GM23248 (cell line): ENCODE measurements around the gene STX16. TPM values are rescaled to one million over a fixed set of nuclear protein-coding genes. Genes with fewer than 3 reads are reported as not detected.

Experiments used
- DNase-seq: peaks from one replicate; pipeline ENCODE4 v3.0.0-alpha.2; 2015
- H2AFZ ChIP-seq: fragments of 200-600 bp; sonication (generic); 2 replicates; pipeline ENCODE4 v1.6.1; 2016; ENCODE audit warnings: antibody characterized with exemption
- H3F3A ChIP-seq: fragments of 200-600 bp; sonication (generic); 2 replicates; pipeline ENCODE4 v1.6.1; 2016; ENCODE audit warnings: mild to moderate bottlenecking, antibody characterized with exemption, mixed run types; ENCODE audit not compliant: insufficient read depth
- H3K27ac ChIP-seq: fragments of 200-600 bp; sonication (generic); 2 replicates; pipeline ENCODE4 v1.5.1; 2016; ENCODE audit warnings: mild to moderate bottlenecking
- H3K27me3 ChIP-seq: fragments of 200-600 bp; sonication (generic); replicated peaks from 2 replicates; pipeline ENCODE4 v1.6.1; 2016; ENCODE audit warnings: mild to moderate bottlenecking; ENCODE audit not compliant: insufficient read depth
- H3K36me3 ChIP-seq: fragments of 200-600 bp; sonication (generic); 2 replicates; pipeline ENCODE4 v1.6.1; 2016; ENCODE audit warnings: low read depth, mild to moderate bottlenecking
- H3K4me1 ChIP-seq: fragments of 200-600 bp; sonication (generic); 2 replicates; pipeline ENCODE4 v1.6.1; 2016; ENCODE audit warnings: mild to moderate bottlenecking; ENCODE audit not compliant: insufficient read depth
- H3K4me2 ChIP-seq: fragments of 200-600 bp; sonication (generic); one replicate; pipeline ENCODE4 v1.6.1; 2016; ENCODE audit warnings: mild to moderate bottlenecking; ENCODE audit not compliant: unreplicated experiment
- H3K4me3 ChIP-seq: fragments of 200-600 bp; sonication (generic); 2 replicates; pipeline ENCODE4 v1.5.1; 2016; ENCODE audit warnings: mild to moderate bottlenecking
- H3K79me2 ChIP-seq: fragments of 200-600 bp; sonication (generic); 2 replicates; pipeline ENCODE4 v1.6.1; 2016; ENCODE audit warnings: mild to moderate bottlenecking; ENCODE audit not compliant: insufficient read depth
- H3K9ac ChIP-seq: fragments of 200-600 bp; sonication (generic); 2 replicates; pipeline ENCODE4 v1.6.1; 2016; ENCODE audit warnings: mild to moderate bottlenecking
- H3K9me2 ChIP-seq: fragments of 200-600 bp; sonication (generic); 2 replicates; pipeline ENCODE4 v1.6.1; 2016; ENCODE audit warnings: mixed run types, mild to moderate bottlenecking, moderate library complexity; ENCODE audit not compliant: insufficient read depth
- H3K9me3 ChIP-seq: fragments of 200-600 bp; sonication (generic); one replicate; pipeline ENCODE4 v1.6.1; 2017; ENCODE audit warnings: low read depth
- H4K20me1 ChIP-seq: fragments of 200-600 bp; sonication (generic); 2 replicates; pipeline ENCODE4 v1.6.0; 2016; ENCODE audit not compliant: insufficient read depth
- EZH2 ChIP-seq: fragments of 200-600 bp; sonication (generic); IDR thresholded peaks from 2 replicates; pipeline ENCODE4 v1.6.1; 2018; ENCODE audit warnings: antibody characterized with exemption, mild to moderate bottlenecking; ENCODE audit not compliant: insufficient read depth, poor library complexity, severe bottlenecking
- EZH2phosphoT487 ChIP-seq: fragments of 200-600 bp; sonication (generic); IDR thresholded peaks from 2 replicates; pipeline ENCODE4 v1.6.1; 2018; ENCODE audit warnings: antibody characterized with exemption, moderate library complexity, mild to moderate bottlenecking, low read depth; ENCODE audit not compliant: insufficient read depth
- WGBS, 2 experiments: methylation state at CpG; one replicate each; pipeline ENCODE4 v1.1.6; 2015 to 2017; ENCODE audit warnings: low lambda C conversion rate in 2 of 2, low coverage in 1 of 2; ENCODE audit errors: missing lambda C conversion rate in 2 of 2; 5-methylcytosine and 5-hydroxymethylcytosine counted together
- in situ Hi-C: fragments of 300-500 bp; cut with MboI; formaldehyde crosslinking; loops from 2 replicates; pipeline ENCODE4 v1.15.0; 2020
- polyA plus RNA-seq: library from polyadenylated mRNA; unstranded; fragments of >200 nt; fragmentation: Nextera tagmentation; extraction: Ambion mirVana; gene quantifications from 2 replicates; pipeline ENCODE4 v1.2.1, GENCODE V29; 2016
- total RNA-seq: library from RNA; depleted of rRNA; stranded (reverse); fragments of >200 nt; shearing (Covaris generic); gene quantifications from 2 replicates; pipeline ENCODE4 v1.2.3, GENCODE V29; 2014

STX16 gene
- total and polyA plus RNA-seq, 2 experiments from 2014 or later = 17.6 to 36.9 TPM

- Histone ChIP-seq H3K9me2 (no peaks in the 10 kb centered on the region), H3F3A (no peaks in the 10 kb centered on the region), H3K4me2 (no peak overlapping the region), H2AFZ (no peak overlapping the region), H3K4me1 (peaks cover 2% of the 10 kb centered on the region; the same call in 1 of the 2 replicates), H3K27ac (no peak overlapping the region), H3K27me3 (no peaks in the 10 kb centered on the region), H3K79me2 (no peaks in the 10 kb centered on the region), H3K4me3 (no peak overlapping the region), H3K9me3 (no peaks in the 10 kb centered on the region), H3K9ac (no peak overlapping the region), H4K20me1 (no peaks in the 10 kb centered on the region), H3K36me3 (no peaks in the 10 kb centered on the region)
- in situ Hi-C loops = no loop called here
- 88 to 92% methylated on average over 17 of the region's 17 CpGs for WGBS, 2 experiments
- DNase-seq = no peak
- TF ChIP-seq EZH2phosphoT487 (no peak), EZH2 (no peak)
Measured at GRCh38 chr20:58613061-58613854, 37.8 kb upstream of the STX16 start.

GRCh38 chr20:58614366-58614765, 36.7 kb upstream of the STX16 start:
- H3K4me1 ChIP-seq = peaks cover 9% of the 10 kb centered on the region; the same call in 1 of the 2 replicates
- H3F3A ChIP-seq = no peaks in the 10 kb centered on the region
- H3K4me2 ChIP-seq = no peak overlapping the region
- no peak for DNase-seq
- no peak overlapping the region for H2AFZ ChIP-seq
- no peaks in the 10 kb centered on the region for H3K9me2 ChIP-seq
- H3K27ac ChIP-seq = no peak overlapping the region
- H3K9me3 ChIP-seq = no peaks in the 10 kb centered on the region
- H3K4me3 ChIP-seq = no peak overlapping the region
- no peaks in the 10 kb centered on the region for H3K27me3 ChIP-seq
- no peaks in the 10 kb centered on the region for H3K79me2 ChIP-seq
- no peak overlapping the region for H3K9ac ChIP-seq
- no peaks in the 10 kb centered on the region for H3K36me3 ChIP-seq
- H4K20me1 ChIP-seq = no peaks in the 10 kb centered on the region
- TF ChIP-seq EZH2 = no peak
- TF ChIP-seq EZH2phosphoT487 = no peak
- in situ Hi-C loops = no loop called here
- WGBS, 2 experiments = 86 to 90% methylated on average over 12 to 13 of the region's 14 CpGs

- no peaks in the 10 kb centered on the region for H3K9me2 ChIP-seq
- in situ Hi-C loops = no loop called here
- DNase-seq = no peak
- no peak overlapping the region for H3K4me2 ChIP-seq
- no peaks in the 10 kb centered on the region for H3F3A ChIP-seq
- no peaks in the 10 kb centered on the region for H4K20me1 ChIP-seq
- no peaks in the 10 kb centered on the region for H3K79me2 ChIP-seq
- H3K4me3 ChIP-seq = no peak overlapping the region
- no peak for TF ChIP-seq EZH2phosphoT487
- TF ChIP-seq EZH2 = no peak
- H3K36me3 ChIP-seq = no peaks in the 10 kb centered on the region
- H3K4me1 ChIP-seq = peaks cover 9% of the 10 kb centered on the region; the same call in 1 of the 2 replicates
- H3K27me3 ChIP-seq = no peaks in the 10 kb centered on the region
- WGBS, 2 experiments = 85% methylated on average over 19 to 22 of the region's 22 CpGs
- H2AFZ ChIP-seq = no peak overlapping the region
- no peak overlapping the region for H3K27ac ChIP-seq
- H3K9ac ChIP-seq = no peak overlapping the region
- H3K9me3 ChIP-seq = no peaks in the 10 kb centered on the region
Measured at GRCh38 chr20:58614984-58615760, 35.9 kb upstream of the STX16 start.

- WGBS, 2 experiments = 71 to 83% methylated on average over 7 of the region's 7 CpGs
- in situ Hi-C loops = no loop called here
Measured at GRCh38 chr20:58616411-58616810, 34.7 kb upstream of the STX16 start.

More at GRCh38 chr20:58616411-58616810, 34.7 kb upstream of the STX16 start:
- H4K20me1 ChIP-seq = no peaks in the 10 kb centered on the region
- no peak overlapping the region for H3K4me2 ChIP-seq
- no peak overlapping the region for H3K4me3 ChIP-seq
- DNase-seq = no peak
- no peaks in the 10 kb centered on the region for H3K36me3 ChIP-seq
- no peaks in the 10 kb centered on the region for H3F3A ChIP-seq
- H3K79me2 ChIP-seq = no peaks in the 10 kb centered on the region
- peaks cover 9% of the 10 kb centered on the region; the same call in 1 of the 2 replicates for H3K4me1 ChIP-seq
- H3K9ac ChIP-seq = no peak overlapping the region
- TF ChIP-seq EZH2 (no peak), EZH2phosphoT487 (no peak)
- no peaks in the 10 kb centered on the region for H3K27me3 ChIP-seq
- no peaks in the 10 kb centered on the region for H3K9me2 ChIP-seq
- H3K27ac ChIP-seq = no peak overlapping the region
- no peaks in the 10 kb centered on the region for H3K9me3 ChIP-seq
- H2AFZ ChIP-seq = no peak overlapping the region
